HEK293 (cell line): ENCODE results near the gene SNX8.
A peak's percentile ranks its signal among the peaks of the same experiment; 100 is the strongest.

ENCODE experiments used
- CTCF ChIA-PET: fragments of 350-600 bp; formaldehyde crosslinking; extraction: SDS; loops from one replicate; lab custom pipeline; 2021; ENCODE audit warnings: antibody characterized with exemption; lab: Yijun Ruan, JAX
- POLR2A ChIA-PET: fragments of 300-600 bp; formaldehyde crosslinking; extraction: SDS; loops from one replicate; lab custom pipeline; 2020; ENCODE audit warnings: antibody characterized with exemption, inconsistent platforms; lab: Yijun Ruan, JAX
- H3K27ac ChIP-seq: fragments of 200-500 bp; sonication (Bioruptor generic); 2 replicates; pipeline ENCODE4 v1.5.1; 2014; ENCODE audit warnings: low read depth, low read length, control low read depth, inconsistent platforms; ENCODE audit errors: extremely low read depth
- H3K36me3 ChIP-seq, 2 experiments: fragments of 200-500 bp in 1 of 2; sonication (Bioruptor generic) in 1 of 2; 1 replicate in 1 of 2; 2 replicates in 1 of 2; pipeline ENCODE4 v1.5.1; 2014 to 2017; ENCODE audit warnings: inconsistent platforms in 2 of 2, low read length in 2 of 2; ENCODE audit not compliant: control insufficient read depth in 2 of 2, insufficient read depth in 1 of 2
- H3K4me1 ChIP-seq: fragments of 200-500 bp; sonication (Bioruptor generic); 2 replicates; pipeline ENCODE4 v1.5.1; 2014; ENCODE audit warnings: mild to moderate bottlenecking, low read length, inconsistent platforms; ENCODE audit not compliant: control insufficient read depth, insufficient read depth
- H3K4me3 ChIP-seq: 2 replicates; pipeline ENCODE4 v1.5.1; 2011; ENCODE audit warnings: low read depth, mild to moderate bottlenecking, control low read depth, low read length, moderate library complexity
- H3K9me3 ChIP-seq: fragments of 200-500 bp; sonication (Bioruptor generic); 2 replicates; pipeline ENCODE4 v1.5.1; 2014; ENCODE audit warnings: low read depth, low read length, inconsistent platforms; ENCODE audit not compliant: control insufficient read depth, insufficient read depth
- KLF16 ChIP-seq: fragments of 450-650 bp; formaldehyde crosslinking; IDR thresholded peaks from 2 replicates; pipeline ENCODE4 v1.5.1; 2017; ENCODE audit warnings: missing biosample characterization, missing genetic modification characterization
- KLF8 ChIP-seq: fragments of 450-650 bp; formaldehyde crosslinking; IDR thresholded peaks from 2 replicates; pipeline ENCODE4 v1.5.1; 2016; ENCODE audit warnings: missing biosample characterization, missing genetic modification characterization
- MEIS1 ChIP-seq: sonication (generic); formaldehyde crosslinking; IDR thresholded peaks from 2 replicates; pipeline ENCODE4 v1.8.1; 2022; ENCODE audit warnings: missing genetic modification reagents, mild to moderate bottlenecking, borderline replicate concordance
- PATZ1 ChIP-seq: fragments of 450-650 bp; formaldehyde crosslinking; IDR thresholded peaks from 2 replicates; pipeline ENCODE4 v1.5.1; 2016; ENCODE audit warnings: missing biosample characterization, missing genetic modification characterization
- RBAK ChIP-seq: fragments of 450-650 bp; formaldehyde crosslinking; IDR thresholded peaks from 2 replicates; pipeline ENCODE4 v1.5.1; 2016; ENCODE audit warnings: missing biosample characterization, missing genetic modification characterization
- SCRT2 ChIP-seq: fragments of 450-650 bp; formaldehyde crosslinking; IDR thresholded peaks from 2 replicates; pipeline ENCODE4 v1.5.1; 2016; ENCODE audit warnings: missing biosample characterization, missing genetic modification characterization
- SP2 ChIP-seq: fragments of 450-650 bp; formaldehyde crosslinking; IDR thresholded peaks from 2 replicates; pipeline ENCODE4 v1.5.1; 2016; ENCODE audit warnings: missing biosample characterization, missing genetic modification characterization
- ZBTB7A ChIP-seq: fragments of 450-650 bp; formaldehyde crosslinking; IDR thresholded peaks from 2 replicates; pipeline ENCODE4 v1.5.1; 2016; ENCODE audit warnings: low read depth, missing biosample characterization, missing genetic modification characterization
- ZNF146 ChIP-seq: fragments of 450-650 bp; formaldehyde crosslinking; IDR thresholded peaks from 2 replicates; pipeline ENCODE4 v1.5.1; 2016; ENCODE audit warnings: missing biosample characterization, missing genetic modification characterization
- ZNF19 ChIP-seq: fragments of 450-650 bp; formaldehyde crosslinking; IDR thresholded peaks from 2 replicates; pipeline ENCODE4; 2016; ENCODE audit warnings: missing biosample characterization, missing genetic modification characterization, low read depth
- ZNF391 ChIP-seq: fragments of 450-650 bp; formaldehyde crosslinking; IDR thresholded peaks from 2 replicates; pipeline ENCODE4 v1.5.1; 2016; ENCODE audit warnings: low read depth, missing biosample characterization, missing genetic modification characterization, borderline replicate concordance
- ZNF449 ChIP-seq: fragments of 450-650 bp; formaldehyde crosslinking; IDR thresholded peaks from 2 replicates; pipeline ENCODE4 v1.5.1; 2017; ENCODE audit warnings: missing biosample characterization, mild to moderate bottlenecking, missing genetic modification characterization, moderate library complexity
- ZSCAN18 ChIP-seq: fragments of 450-650 bp; formaldehyde crosslinking; IDR thresholded peaks from 2 replicates; pipeline ENCODE4 v1.5.1; 2016; ENCODE audit warnings: missing biosample characterization, missing genetic modification characterization
- ZSCAN23 ChIP-seq: fragments of 450-650 bp; formaldehyde crosslinking; IDR thresholded peaks from 2 replicates; pipeline ENCODE4 v1.5.1; 2016; ENCODE audit warnings: missing biosample characterization, missing genetic modification characterization
- TF ChIP-seq, protein P1 (sequence below): fragments of 450-650 bp; formaldehyde crosslinking; IDR thresholded peaks from 2 replicates; pipeline ENCODE4 v1.5.1; 2016; ENCODE audit warnings: missing biosample characterization, missing genetic modification characterization
- TF ChIP-seq, protein P2 (sequence below): sonication (generic); formaldehyde crosslinking; IDR thresholded peaks from 2 replicates; pipeline ENCODE4 v1.8.1; 2022; ENCODE audit warnings: mild to moderate bottlenecking, moderate library complexity, missing genetic modification reagents
- TF ChIP-seq, protein P3 (sequence below): fragments of 450-650 bp; formaldehyde crosslinking; IDR thresholded peaks from 2 replicates; pipeline ENCODE4 v1.5.1; 2017; ENCODE audit warnings: missing biosample characterization, missing genetic modification characterization

The SNX8 gene

DNA sequence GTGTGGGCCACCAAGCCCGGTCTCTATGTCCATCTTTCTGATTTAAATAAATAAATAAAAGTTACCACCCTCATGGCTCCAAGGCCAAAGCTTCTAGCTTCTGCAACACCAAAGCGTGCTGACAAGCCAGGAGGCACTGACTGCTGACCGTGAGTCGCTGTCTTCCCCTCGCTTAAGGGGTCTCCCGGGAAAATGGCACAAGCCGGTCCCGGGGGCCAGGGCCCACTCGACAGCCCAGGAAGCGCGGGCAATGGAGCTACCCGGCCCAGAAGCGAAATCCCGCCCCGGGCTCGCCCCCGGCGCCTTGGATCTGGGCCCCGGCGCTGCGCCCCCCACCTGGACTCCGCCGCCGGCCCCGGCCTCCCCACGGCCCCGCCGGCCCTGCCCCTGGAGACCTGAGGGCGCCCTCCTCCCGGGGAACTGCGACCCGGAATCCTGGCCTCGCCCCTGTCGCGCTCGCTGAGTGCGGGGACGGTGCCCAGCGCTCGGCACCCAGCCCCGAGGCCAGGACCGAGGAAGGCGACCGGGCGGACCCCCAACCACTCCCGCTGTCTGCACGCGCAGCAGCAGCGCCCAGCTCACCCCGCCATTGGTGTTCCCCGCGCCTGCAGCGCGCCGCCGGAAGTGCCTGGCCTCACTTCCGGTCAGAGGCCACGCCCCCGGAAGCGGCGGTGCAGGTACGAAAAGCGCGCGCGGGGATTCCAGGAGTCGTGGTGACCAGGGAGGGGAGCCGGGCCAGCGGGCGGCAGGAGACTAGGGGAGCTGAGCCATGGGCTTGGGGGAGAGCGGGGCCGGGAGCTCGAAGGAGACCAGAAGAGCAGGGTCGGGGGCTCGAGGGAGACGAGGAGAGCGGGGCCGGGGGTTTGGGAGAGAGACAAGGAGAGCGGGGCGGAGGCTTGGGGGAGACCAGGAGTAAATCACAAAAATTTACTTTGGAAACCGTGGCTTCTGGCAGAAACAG, 72.4 kb downstream of the SNX8 start, which contains the start of the genes MRM2 and NUDT1 (continued):
- peak; percentile 52 for TF ChIP-seq PATZ1 (tag by site-specific recombination)
- TF ChIP-seq, protein P1, sequence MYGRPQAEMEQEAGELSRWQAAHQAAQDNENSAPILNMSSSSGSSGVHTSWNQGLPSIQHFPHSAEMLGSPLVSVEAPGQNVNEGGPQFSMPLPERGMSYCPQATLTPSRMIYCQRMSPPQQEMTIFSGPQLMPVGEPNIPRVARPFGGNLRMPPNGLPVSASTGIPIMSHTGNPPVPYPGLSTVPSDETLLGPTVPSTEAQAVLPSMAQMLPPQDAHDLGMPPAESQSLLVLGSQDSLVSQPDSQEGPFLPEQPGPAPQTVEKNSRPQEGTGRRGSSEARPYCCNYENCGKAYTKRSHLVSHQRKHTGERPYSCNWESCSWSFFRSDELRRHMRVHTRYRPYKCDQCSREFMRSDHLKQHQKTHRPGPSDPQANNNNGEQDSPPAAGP (tag by site-specific recombination): peak; percentile 70; the same call in 1 of the 2 replicates
- no peak for TF ChIP-seq ZNF146 (tag by site-specific recombination)
- TF ChIP-seq KLF8 (tag by site-specific recombination): 0 out of 2 replicates have a peak, but pooled peaks have one; percentile 45
- no peak for TF ChIP-seq SCRT2 (tag by site-specific recombination)
- no peak for TF ChIP-seq ZSCAN23
- TF ChIP-seq ZNF19: no peak
- TF ChIP-seq MEIS1 (CRISPR knock-in tag): no peak
- TF ChIP-seq RBAK (tag by site-specific recombination): no peak
- TF ChIP-seq ZSCAN18 (tag by site-specific recombination): no peak
- peak; percentile 86 for TF ChIP-seq SP2 (tag by site-specific recombination)
- no peak for TF ChIP-seq ZBTB7A (tag by site-specific recombination)
- TF ChIP-seq KLF16 (tag by site-specific recombination): peak; percentile 85
- TF ChIP-seq, protein P2, sequence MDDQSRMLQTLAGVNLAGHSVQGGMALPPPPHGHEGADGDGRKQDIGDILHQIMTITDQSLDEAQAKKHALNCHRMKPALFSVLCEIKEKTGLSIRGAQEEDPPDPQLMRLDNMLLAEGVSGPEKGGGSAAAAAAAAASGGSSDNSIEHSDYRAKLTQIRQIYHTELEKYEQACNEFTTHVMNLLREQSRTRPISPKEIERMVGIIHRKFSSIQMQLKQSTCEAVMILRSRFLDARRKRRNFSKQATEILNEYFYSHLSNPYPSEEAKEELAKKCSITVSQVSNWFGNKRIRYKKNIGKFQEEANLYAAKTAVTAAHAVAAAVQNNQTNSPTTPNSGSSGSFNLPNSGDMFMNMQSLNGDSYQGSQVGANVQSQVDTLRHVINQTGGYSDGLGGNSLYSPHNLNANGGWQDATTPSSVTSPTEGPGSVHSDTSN (CRISPR knock-in tag): peak; percentile 38; the same call in 1 of the 2 replicates
- peak; percentile 75 for TF ChIP-seq ZNF449 (tag by site-specific recombination)
- peak; percentile 44; the same call in 1 of the 2 replicates for TF ChIP-seq ZNF391

DNA sequence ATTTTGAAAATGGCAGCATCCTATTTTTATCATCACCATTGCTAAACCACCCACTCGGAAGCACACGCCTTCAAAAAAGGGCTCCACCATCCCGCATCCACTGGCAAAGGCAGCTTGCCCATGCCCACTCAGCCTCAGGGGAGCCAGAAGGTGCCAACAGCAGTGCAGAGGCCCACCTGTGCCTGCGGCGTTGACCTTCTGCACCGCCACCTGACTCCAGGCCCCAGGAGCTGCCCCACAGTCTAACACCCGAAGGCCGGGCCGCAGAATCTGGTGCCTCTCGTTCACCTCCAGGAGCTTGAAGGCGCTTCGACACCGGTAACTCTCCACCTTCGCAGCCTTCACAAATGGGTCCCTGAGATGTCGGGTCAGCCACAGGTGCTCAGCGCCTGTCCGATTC, 75.0 kb downstream of the SNX8 start:
- ChIA-PET POLR2A (interaction anchor here (1.2 kb wide), 1 partner anchor 22 kb away, joined by 4 read pairs; no protein-coding TSS in a partner anchor), CTCF (interaction anchor here (0.6 to 1.2 kb wide), 2 partner anchors 109 to 364 kb away, joined by 3 to 5 read pairs; no protein-coding TSS in a partner anchor)
- no peak overlapping the region for H3K4me3 ChIP-seq
- peaks cover 8% of the 10 kb centered on the region; the same call in 1 of the 2 replicates for H3K4me1 ChIP-seq
- no peaks in the 10 kb centered on the region for H3K9me3 ChIP-seq
- H3K27ac ChIP-seq: no peak overlapping the region
- TF ChIP-seq, protein P3, sequence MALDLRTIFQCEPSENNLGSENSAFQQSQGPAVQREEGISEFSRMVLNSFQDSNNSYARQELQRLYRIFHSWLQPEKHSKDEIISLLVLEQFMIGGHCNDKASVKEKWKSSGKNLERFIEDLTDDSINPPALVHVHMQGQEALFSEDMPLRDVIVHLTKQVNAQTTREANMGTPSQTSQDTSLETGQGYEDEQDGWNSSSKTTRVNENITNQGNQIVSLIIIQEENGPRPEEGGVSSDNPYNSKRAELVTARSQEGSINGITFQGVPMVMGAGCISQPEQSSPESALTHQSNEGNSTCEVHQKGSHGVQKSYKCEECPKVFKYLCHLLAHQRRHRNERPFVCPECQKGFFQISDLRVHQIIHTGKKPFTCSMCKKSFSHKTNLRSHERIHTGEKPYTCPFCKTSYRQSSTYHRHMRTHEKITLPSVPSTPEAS (tag by site-specific recombination): no peak
- TF ChIP-seq ZNF146 (tag by site-specific recombination): no peak
- H3K36me3 ChIP-seq: peaks cover 50 to 52% of the 10 kb centered on the region in 2 experiments
